GM19043 (cell line): ENCODE data around the gene PRSS2.
A peak's percentile ranks its signal among the peaks of the same experiment; 100 is the strongest.
"Not testable (repeated sequence)": the region's sequence is repeated elsewhere in the genome, so short reads cannot be mapped to it uniquely, and the experiment has no call there.

ENCODE experiments used
- ATAC-seq: cut with Tn5 transposase; IDR thresholded peaks from one replicate; pipeline ENCODE4 v1.9.1; 2021; ENCODE audit warnings: low read depth; ENCODE audit not compliant: unreplicated experiment

PRSS2 gene

GRCh38 chr7:142770661-142771352 is at the start of gene PRSS2:
Gene PRSS2, plus strand, starts transcription at chr7:142770970. Its CDS starts 13 bp downstream, at chr7:142770983.
- ATAC-seq: peak; percentile 23

DNA sequence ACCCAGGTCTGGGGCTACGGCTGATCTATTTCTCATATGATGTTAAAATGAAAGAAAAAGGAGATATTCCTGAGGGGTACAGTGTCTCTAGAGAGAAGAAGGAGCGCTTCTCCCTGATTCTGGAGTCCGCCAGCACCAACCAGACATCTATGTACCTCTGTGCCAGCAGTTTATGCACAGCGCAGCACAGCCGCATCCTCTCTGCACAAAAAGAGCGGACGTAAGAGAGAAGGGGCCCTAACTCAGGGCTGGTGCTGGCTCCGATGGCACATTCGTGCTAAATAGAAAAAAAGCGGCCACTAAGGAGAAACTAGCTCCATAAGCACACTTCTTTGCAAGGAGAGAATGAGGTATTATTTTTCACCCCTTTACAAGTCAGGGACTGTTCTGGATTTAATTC is 49.8 kb upstream of the PRSS2 start:
- ATAC-seq: no peak

GRCh38 chr7:142722248-142722794 is 48.4 kb upstream of the PRSS2 start:
- ATAC-seq: no peak

- peak; percentile 70 for ATAC-seq
Measured at GRCh38 chr7:142733271-142733670, 37.5 kb upstream of the PRSS2 start.

- ATAC-seq: peak; percentile 84
Measured at GRCh38 chr7:142739923-142740492, 30.8 kb upstream of the PRSS2 start.

- ATAC-seq: no peak
Measured at GRCh38 chr7:142740786-142741185, 30.0 kb upstream of the PRSS2 start.

DNA sequence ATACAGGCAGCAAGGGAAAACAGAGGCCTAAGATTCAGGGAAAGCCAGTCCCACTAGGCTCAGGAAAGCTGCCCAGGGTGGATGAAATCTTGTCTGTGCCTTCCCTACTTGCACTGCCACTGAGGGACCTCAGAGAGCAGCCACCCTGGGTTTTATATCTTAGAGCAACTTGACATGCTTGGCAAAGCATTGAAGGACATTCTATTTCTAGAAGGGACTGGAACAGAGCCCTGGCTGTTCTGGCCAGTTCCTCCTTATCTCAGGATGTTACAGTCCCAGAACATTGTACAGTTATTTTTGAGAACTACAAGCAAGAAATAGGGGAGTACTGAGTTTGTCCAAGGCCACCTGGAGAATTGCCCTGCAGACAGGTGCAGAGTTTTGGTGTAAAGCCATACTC is 28.8 kb upstream of the PRSS2 start:
- not testable (repeated sequence) for ATAC-seq

- no peak for ATAC-seq
Measured at GRCh38 chr7:142745091-142745635, 25.6 kb upstream of the PRSS2 start.

DNA sequence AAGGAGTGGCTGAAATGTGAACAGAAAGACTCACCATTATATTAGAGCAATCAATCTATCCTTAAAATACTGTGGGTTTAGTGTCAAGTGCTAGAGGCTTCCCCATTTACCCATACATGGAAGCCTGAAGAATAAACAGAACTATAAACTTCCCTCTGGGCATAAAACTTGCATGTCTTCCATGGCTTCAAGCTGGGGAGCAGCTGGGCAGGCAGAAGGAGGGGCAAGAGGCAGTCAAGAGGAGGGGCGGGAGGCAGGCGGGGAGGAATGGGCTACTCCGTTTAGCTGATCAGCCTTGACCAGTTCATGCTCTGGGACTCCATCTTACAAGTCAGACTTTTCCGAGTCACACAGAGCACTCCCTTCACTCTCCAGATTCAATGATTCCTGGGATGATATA is 25.0 kb upstream of the PRSS2 start:
- ATAC-seq: no peak

DNA sequence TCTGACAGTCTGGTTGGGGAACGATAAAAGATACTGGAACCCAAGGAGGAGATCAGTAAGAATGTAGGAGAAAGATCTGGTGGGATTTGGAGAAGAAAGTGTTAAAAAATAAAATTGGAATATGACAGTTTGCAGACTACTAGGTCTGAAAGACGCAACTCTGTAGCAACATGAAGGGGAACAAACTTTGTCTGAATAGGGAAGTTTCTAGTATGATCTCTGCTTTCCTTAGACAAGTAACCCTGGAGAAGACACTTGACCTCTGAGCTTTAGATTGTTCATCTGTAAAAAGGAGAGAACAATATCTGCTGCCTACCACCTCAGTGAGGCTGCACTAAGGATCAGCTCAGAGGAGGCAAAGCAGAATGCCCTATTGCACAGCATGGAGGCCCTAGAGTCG is 24.5 kb upstream of the PRSS2 start:
- ATAC-seq: no peak

GRCh38 chr7:142748410-142748809 is 22.4 kb upstream of the PRSS2 start:
- ATAC-seq: not testable (repeated sequence)

GRCh38 chr7:142749218-142749993 is 21.4 kb upstream of the PRSS2 start, which contains the start of gene PRSS1:
Gene PRSS1, plus strand, starts transcription at chr7:142749472. Its CDS starts 13 bp downstream, at chr7:142749485.
- ATAC-seq: no peak

GRCh38 chr7:142750321-142750938 is 20.3 kb upstream of the PRSS2 start:
- ATAC-seq: no peak

DNA sequence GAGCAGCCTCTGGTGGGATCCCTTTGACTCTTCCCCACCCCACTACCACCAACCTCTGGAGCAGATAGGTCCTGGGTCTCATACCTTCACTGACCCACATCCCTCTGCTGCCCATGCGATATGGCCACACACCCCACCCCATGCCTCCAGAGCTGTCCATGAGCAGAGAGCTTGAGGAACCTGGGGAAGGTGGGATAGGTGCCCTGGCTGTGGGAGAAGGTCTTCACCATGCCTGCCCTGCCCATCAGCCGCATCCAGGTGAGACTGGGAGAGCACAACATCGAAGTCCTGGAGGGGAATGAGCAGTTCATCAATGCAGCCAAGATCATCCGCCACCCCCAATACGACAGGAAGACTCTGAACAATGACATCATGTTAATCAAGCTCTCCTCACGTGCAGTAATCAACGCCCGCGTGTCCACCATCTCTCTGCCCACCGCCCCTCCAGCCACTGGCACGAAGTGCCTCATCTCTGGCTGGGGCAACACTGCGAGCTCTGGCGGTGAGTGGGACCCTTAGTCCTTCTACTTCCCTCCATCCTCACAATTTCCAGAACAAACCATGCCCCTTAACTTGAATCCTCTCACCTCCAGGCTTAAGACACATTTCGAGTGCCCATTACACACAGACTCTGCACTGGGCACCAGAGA is 19.1 kb upstream of the PRSS2 start:
- ATAC-seq: not testable (repeated sequence)

DNA sequence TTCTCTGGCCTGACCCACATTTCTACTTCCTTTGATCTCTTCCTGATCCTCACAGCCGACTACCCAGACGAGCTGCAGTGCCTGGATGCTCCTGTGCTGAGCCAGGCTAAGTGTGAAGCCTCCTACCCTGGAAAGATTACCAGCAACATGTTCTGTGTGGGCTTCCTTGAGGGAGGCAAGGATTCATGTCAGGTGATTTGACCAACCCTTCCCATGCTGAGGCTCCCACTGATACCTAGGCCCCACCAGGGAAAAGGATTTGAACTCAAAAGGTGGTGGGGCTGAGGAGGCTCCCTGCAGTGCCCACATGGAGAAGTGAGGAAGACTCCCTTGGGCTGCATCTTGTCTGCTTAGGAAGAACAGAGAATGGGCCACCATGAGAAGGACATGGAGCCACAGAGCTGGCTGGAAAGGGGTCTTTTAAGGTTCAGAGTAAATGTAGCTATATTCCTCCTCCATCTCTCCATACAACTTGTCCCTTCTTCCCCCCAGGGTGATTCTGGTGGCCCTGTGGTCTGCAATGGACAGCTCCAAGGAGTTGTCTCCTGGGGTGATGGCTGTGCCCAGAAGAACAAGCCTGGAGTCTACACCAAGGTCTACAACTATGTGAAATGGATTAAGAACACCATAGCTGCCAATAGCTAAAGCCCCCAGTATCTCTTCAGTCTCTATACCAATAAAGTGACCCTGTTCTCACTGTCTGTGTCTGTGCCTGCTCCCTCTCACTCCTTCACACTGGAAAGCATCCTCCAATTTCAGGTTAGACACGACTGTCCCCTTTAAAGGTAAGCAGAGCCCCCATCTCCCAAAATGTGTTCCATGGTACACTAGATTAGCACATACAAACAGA is 18.2 kb upstream of the PRSS2 start:
- no peak for ATAC-seq

DNA sequence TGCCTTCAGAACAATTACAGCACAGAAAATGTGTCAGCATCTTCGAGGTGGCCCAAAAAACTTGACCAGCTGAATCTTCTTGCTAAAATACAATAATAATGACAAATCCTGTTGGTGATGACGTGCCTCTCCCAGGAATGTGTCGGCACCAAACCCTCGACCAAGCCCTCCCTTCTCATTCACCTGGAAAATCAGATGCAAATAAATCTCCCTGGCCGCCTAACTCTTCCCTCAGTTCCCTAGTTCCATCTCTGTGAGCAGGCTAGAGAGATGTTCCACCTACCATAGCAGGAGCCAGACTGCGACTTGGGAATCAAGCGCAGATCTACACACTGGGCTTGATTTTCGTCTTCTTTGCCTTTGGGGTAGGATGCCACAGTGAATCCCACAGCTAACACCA is 17.4 kb upstream of the PRSS2 start:
- no peak for ATAC-seq

DNA sequence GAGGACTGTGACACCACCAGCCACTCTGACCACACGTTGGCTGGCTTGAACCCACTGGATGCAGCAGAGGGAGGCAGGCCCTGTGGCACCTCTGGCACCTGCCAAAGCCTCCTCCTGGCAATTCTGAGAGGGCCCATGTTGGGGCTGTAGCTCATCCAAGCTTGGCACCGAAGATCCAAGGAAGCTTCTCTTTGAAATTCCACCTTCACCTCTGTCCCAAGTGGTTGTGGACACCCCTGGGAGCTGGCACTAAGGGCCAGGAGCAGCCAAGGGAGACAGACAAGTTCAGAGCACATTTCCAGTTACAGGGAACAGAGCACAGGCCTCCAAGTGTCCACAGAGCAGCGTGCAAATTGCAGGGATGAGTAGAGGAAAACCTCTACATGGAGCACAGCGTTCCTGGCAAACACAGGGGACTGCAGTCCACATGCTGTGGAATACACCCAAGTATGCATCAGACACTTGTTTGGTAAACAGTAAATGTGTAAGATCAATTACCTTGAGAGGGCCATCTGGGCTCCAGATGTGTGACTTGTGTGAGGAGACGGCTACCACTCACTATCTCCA is 16.8 kb upstream of the PRSS2 start:
- not testable (repeated sequence) for ATAC-seq

GRCh38 chr7:142754681-142755575 is 15.8 kb upstream of the PRSS2 start:
- ATAC-seq: no peak
